Measurements from ENCODE around the gene RPL27.

RPL27 gene

GRCh38 chr17:42980766-42981397, 17.3 kb upstream of the RPL27 start:
- POLR2A ChIA-PET (ENCODE audit: low non-redundant PET) = interaction anchor here (0.6 kb wide), 1 partner anchor 24 kb away, joined by 3 read pairs; no protein-coding TSS in a partner anchor
- H3K27ac ChIP-seq = peak overlapping the region; percentile 90
- peak; percentile 65 for DNase-seq (ENCODE audit: low spot score)
- CTCF ChIA-PET = interaction anchor here (0.7 to 1.0 kb wide), 2 partner anchors 17 to 77 kb away, joined by 3 read pairs; partner anchors contain the start of gene RPL27
- peak; percentile 33; the same call in 1 of the 2 replicates for TF ChIP-seq CTCF (conservative IDR thresholded peaks at IDR 0.05; ENCODE audit: low read depth)

- ChIA-PET CTCF (no interaction called here), POLR2A (ENCODE audit: low non-redundant PET) (no interaction called here)
- TF ChIP-seq CTCF (conservative IDR thresholded peaks at IDR 0.05; ENCODE audit: low read depth) = no peak
- H3K27ac ChIP-seq = no peak overlapping the region
- no peak for DNase-seq (ENCODE audit: low spot score)
Measured at GRCh38 chr17:42982266-42982665, 16.0 kb upstream of the RPL27 start.

- no peak for TF ChIP-seq CTCF (conservative IDR thresholded peaks at IDR 0.05; ENCODE audit: low read depth)
- CTCF ChIA-PET = interaction anchor here (0.6 kb wide), 1 partner anchor 15 kb away, joined by 4 read pairs; no protein-coding TSS in a partner anchor
- no peak overlapping the region for H3K27ac ChIP-seq
- POLR2A ChIA-PET (ENCODE audit: low non-redundant PET) = no interaction called here
- no peak for DNase-seq (ENCODE audit: low spot score)
Measured at GRCh38 chr17:42985225-42985624, 13.0 kb upstream of the RPL27 start.

DNA sequence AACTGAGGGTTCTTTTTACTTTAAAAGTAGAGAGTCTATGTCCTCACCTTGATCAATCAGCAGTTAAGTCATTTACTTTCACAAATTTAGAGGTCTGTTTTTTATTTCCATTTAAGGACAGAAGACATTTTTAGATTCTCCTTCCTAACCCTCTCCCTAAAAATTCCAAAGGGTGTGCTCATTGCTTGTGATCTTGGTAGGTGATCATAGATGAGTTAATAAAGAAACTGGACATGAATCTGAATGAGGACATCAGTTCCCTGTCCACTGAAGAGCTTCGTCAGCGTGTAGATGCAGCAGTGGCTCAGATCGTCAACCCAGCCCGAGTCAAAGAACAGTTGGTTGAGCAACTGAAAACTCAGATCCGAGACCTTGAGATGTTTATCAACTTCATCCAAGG, 9.1 kb upstream of the RPL27 start:
- POLR2A ChIA-PET (ENCODE audit: low non-redundant PET) = no interaction called here
- CTCF ChIA-PET = no interaction called here
- H3K27ac ChIP-seq = peak overlapping the region; percentile 76
- DNase-seq (ENCODE audit: low spot score) = no peak
- TF ChIP-seq CTCF (conservative IDR thresholded peaks at IDR 0.05; ENCODE audit: low read depth) = no peak

GRCh38 chr17:42989726-42990652, 8.2 kb upstream of the RPL27 start:
- peak overlapping the region; percentile 76 for H3K27ac ChIP-seq
- CTCF ChIA-PET = no interaction called here

More at GRCh38 chr17:42989726-42990652, 8.2 kb upstream of the RPL27 start:
- peak; percentile 75 for DNase-seq (ENCODE audit: low spot score)
- POLR2A ChIA-PET (ENCODE audit: low non-redundant PET) = no interaction called here
- no peak for TF ChIP-seq CTCF (conservative IDR thresholded peaks at IDR 0.05; ENCODE audit: low read depth)
